ENCODE results near the gene PNCK.

The PNCK gene

GRCh38 chrX:153669174-153669890 is 4.3 kb downstream of the PNCK start:
- ChIA-PET CTCF (interaction anchor here (0.5 to 3.1 kb wide), 26 partner anchors 9 to 728 kb away, joined by 3 to 21 read pairs (median 4); partner anchors contain the start of genes DUSP9 and SLC6A8), POLR2A (no interaction called here)
- TF ChIP-seq FOXA1 (IDR thresholded peaks at IDR 0.05): no peak
- peak; percentile 99 for TF ChIP-seq HDGF (IDR thresholded peaks at IDR 0.05; ENCODE audit: borderline replicate concordance)
- peak; percentile 81 for DNase-seq (ENCODE audit: extremely low spot score)

- ChIA-PET CTCF (interaction anchor here (0.5 to 3.1 kb wide), 41 partner anchors 8 to 727 kb away, joined by 3 to 37 read pairs (median 5); partner anchors contain the start of genes CCNQ, DUSP9 and SLC6A8), POLR2A (interaction anchor here (2.1 kb wide), 1 partner anchor 24 kb away, joined by 6 read pairs; no protein-coding TSS in a partner anchor)
- TF ChIP-seq L3MBTL2 (conservative IDR thresholded peaks at IDR 0.05): no peak
- TF ChIP-seq FOXA1 (IDR thresholded peaks at IDR 0.05): no peak
- no peak for TF ChIP-seq FOXK2 (IDR thresholded peaks at IDR 0.05)
- TF ChIP-seq BHLHE40 (IDR thresholded peaks at IDR 0.05; ENCODE audit: borderline replicate concordance): no peak
- no peak for TF ChIP-seq ELF4 (IDR thresholded peaks at IDR 0.05)
- no peak for TF ChIP-seq FOXM1 (IDR thresholded peaks at IDR 0.05; ENCODE audit: borderline replicate concordance)
- TF ChIP-seq ARNT (IDR thresholded peaks at IDR 0.05): no peak
- DNase-seq (ENCODE audit: extremely low spot score): no peak
These were observed 5.0 kb downstream of the PNCK start for GRCh38 chrX:153668423-153669173.

- CTCF ChIA-PET: interaction anchor here (0.5 to 3.1 kb wide), 34 partner anchors 10 to 726 kb away, joined by 3 to 37 read pairs (median 5); partner anchors contain the start of genes CCNQ and SLC6A8
- DNase-seq (ENCODE audit: extremely low spot score): peak; percentile 83
- POLR2A ChIA-PET: interaction anchor here (1.3 to 2.1 kb wide), 2 partner anchors 24 to 58 kb away, joined by 3 to 6 read pairs; no protein-coding TSS in a partner anchor
- peak; percentile 91 for TF ChIP-seq L3MBTL2 (conservative IDR thresholded peaks at IDR 0.05)
- no peak for TF ChIP-seq ZNF384 (IDR thresholded peaks at IDR 0.05)
- no peak for TF ChIP-seq ELF4 (IDR thresholded peaks at IDR 0.05)
- TF ChIP-seq LEF1 (IDR thresholded peaks at IDR 0.05; ENCODE audit: borderline replicate concordance): no peak
These were observed 5.6 kb downstream of the PNCK start for GRCh38 chrX:153667956-153668396.

GRCh38 chrX:153667281-153667955 is 6.2 kb downstream of the PNCK start:
- CTCF ChIA-PET: interaction anchor here (0.6 to 3.1 kb wide), 30 partner anchors 10 to 726 kb away, joined by 3 to 37 read pairs (median 5); partner anchors contain the start of genes CCNQ and SLC6A8
- no peak for TF ChIP-seq ELF4 (IDR thresholded peaks at IDR 0.05)
- no peak for DNase-seq (ENCODE audit: extremely low spot score)
- POLR2A ChIA-PET: interaction anchor here (1.3 to 2.1 kb wide), 2 partner anchors 23 to 58 kb away, joined by 3 to 6 read pairs; no protein-coding TSS in a partner anchor

- no peak for TF ChIP-seq SUZ12 (IDR thresholded peaks at IDR 0.05)
- TF ChIP-seq SP1 (IDR thresholded peaks at IDR 0.05): no peak
- no peak for TF ChIP-seq BHLHE40 (IDR thresholded peaks at IDR 0.05; ENCODE audit: borderline replicate concordance)
- TF ChIP-seq HDGF (IDR thresholded peaks at IDR 0.05; ENCODE audit: borderline replicate concordance): no peak
- CTCF ChIA-PET: interaction anchor here (0.6 to 2.3 kb wide), 2 partner anchors 126 to 426 kb away, joined by 3 to 8 read pairs; no protein-coding TSS in a partner anchor
- POLR2A ChIA-PET: no interaction called here
- no peak for DNase-seq (ENCODE audit: extremely low spot score)
These were observed 7.8 kb downstream of the PNCK start for GRCh38 chrX:153665726-153666306.

- no peak for DNase-seq (ENCODE audit: extremely low spot score)
- CTCF ChIA-PET: no interaction called here
These were observed 11.3 kb downstream of the PNCK start for GRCh38 chrX:153662266-153662665.

GRCh38 chrX:153659268-153659667 is 14.3 kb downstream of the PNCK start:
- TF ChIP-seq FOXA1 (IDR thresholded peaks at IDR 0.05): no peak
- TF ChIP-seq SUZ12 (IDR thresholded peaks at IDR 0.05): no peak
- TF ChIP-seq ZNF384 (IDR thresholded peaks at IDR 0.05): no peak
- no peak for TF ChIP-seq HDGF (IDR thresholded peaks at IDR 0.05; ENCODE audit: borderline replicate concordance)
- no peak for TF ChIP-seq ARNT (IDR thresholded peaks at IDR 0.05)
- TF ChIP-seq FOXK2 (IDR thresholded peaks at IDR 0.05): no peak
- no peak for TF ChIP-seq LEF1 (IDR thresholded peaks at IDR 0.05; ENCODE audit: borderline replicate concordance)
- TF ChIP-seq SP1 (IDR thresholded peaks at IDR 0.05): no peak
- no peak for TF ChIP-seq NFRKB (IDR thresholded peaks at IDR 0.05)
- TF ChIP-seq ELF4 (IDR thresholded peaks at IDR 0.05): no peak
- TF ChIP-seq PKNOX1 (IDR thresholded peaks at IDR 0.05): no peak
- no peak for TF ChIP-seq L3MBTL2 (conservative IDR thresholded peaks at IDR 0.05)
- no peak for TF ChIP-seq CTBP1 (IDR thresholded peaks at IDR 0.05; ENCODE audit: borderline replicate concordance)
- TF ChIP-seq FOXM1 (IDR thresholded peaks at IDR 0.05; ENCODE audit: borderline replicate concordance): no peak
- TF ChIP-seq TARDBP (IDR thresholded peaks at IDR 0.05): no peak
- no peak for DNase-seq (ENCODE audit: extremely low spot score)
- ChIA-PET CTCF (interaction anchor here (1.0 kb wide), 1 partner anchor 15 kb away, joined by 4 read pairs; no protein-coding TSS in a partner anchor), POLR2A (no interaction called here)

More at GRCh38 chrX:153662266-153662665, 11.3 kb downstream of the PNCK start:
- no peak for TF ChIP-seq FOXA1 (IDR thresholded peaks at IDR 0.05)
- POLR2A ChIA-PET: no interaction called here
